MCF 10A (cell line): ENCODE measurements around the gene ADAP1. TPM values are rescaled to one million over a fixed set of nuclear protein-coding genes. Genes with fewer than 3 reads are reported as not detected.

Experiments used
- BruUV-seq: library from RNA; stranded (reverse); fragments of 400-500 nt; replicated peaks from 2 replicates; lab custom pipeline; 2021; lab: Mats Ljungman, UMichigan
- CTCF ChIA-PET: fragments of 300-600 bp; sonication (Branson Sonifier 250); formaldehyde crosslinking; extraction: SDS; loops from one replicate; lab custom pipeline; 2021; ENCODE audit warnings: antibody characterized with exemption, inconsistent platforms; lab: Yijun Ruan, JAX
- POLR2A ChIA-PET: fragments of 300-600, 350-650 bp; sonication (Branson Sonifier 250); formaldehyde crosslinking; extraction: SDS; loops from one replicate; lab custom pipeline; 2020; ENCODE audit warnings: antibody characterized with exemption, inconsistent platforms; lab: Yijun Ruan, JAX
- DNase-seq: peaks from one replicate; pipeline ENCODE4 v3.0.0-alpha.2; 2018; ENCODE audit not compliant: unreplicated experiment
- H3K27ac Mint-ChIP-seq: one replicate; pipeline ENCODE4 v1.8.0; 2022; ENCODE audit warnings: mild to moderate bottlenecking, low read depth, mixed read lengths; ENCODE audit not compliant: unreplicated experiment
- H3K27me3 Mint-ChIP-seq: one replicate; pipeline ENCODE4 v1.8.0; 2022; ENCODE audit warnings: mixed read lengths; ENCODE audit not compliant: insufficient read depth, unreplicated experiment
- H3K36me3 Mint-ChIP-seq: one replicate; pipeline ENCODE4 v1.8.0; 2022; ENCODE audit warnings: mild to moderate bottlenecking, moderate library complexity, mixed read lengths; ENCODE audit not compliant: insufficient read depth, unreplicated experiment
- H3K4me1 Mint-ChIP-seq: one replicate; pipeline ENCODE4 v1.8.0; 2022; ENCODE audit warnings: mixed read lengths; ENCODE audit not compliant: insufficient read depth, unreplicated experiment
- H3K4me3 Mint-ChIP-seq: one replicate; pipeline ENCODE4 v1.8.0; 2022; ENCODE audit warnings: mild to moderate bottlenecking, moderate library complexity, mixed read lengths; ENCODE audit not compliant: unreplicated experiment
- H3K9me3 Mint-ChIP-seq: one replicate; pipeline ENCODE4 v1.8.0; 2022; ENCODE audit warnings: mixed read lengths; ENCODE audit not compliant: unreplicated experiment
- CTCF ChIP-seq: fragments of 200-600 bp; IDR thresholded peaks from one replicate; pipeline ENCODE4 v1.8.0; 2022; ENCODE audit warnings: antibody characterized with exemption, mild to moderate bottlenecking; ENCODE audit not compliant: unreplicated experiment
- intact Hi-C: fragments of 100-400 bp; cut with micrococcal nuclease; formaldehyde crosslinking; loops from 2 replicates; pipeline ENCODE4 v1.14.1; 2022
- total RNA-seq: library from RNA; stranded (reverse); gene quantifications from 2 replicates; pipeline ENCODE4 v1.2.3, GENCODE V29; 2022

The ADAP1 gene
- total RNA-seq, 1 experiment from 2014 or later: 7.0 TPM

- DNase-seq: no peak
- peaks cover 17% of the 10 kb centered on the region for H3K36me3 Mint-ChIP-seq
- intact Hi-C loops: no loop called here
- BruUV-seq: no TSS peak
- TF ChIP-seq CTCF: no peak
- CTCF ChIA-PET: interaction anchor here (0.6 to 1.0 kb wide), 7 partner anchors 34 to 482 kb away, joined by 3 read pairs; no protein-coding TSS in a partner anchor
- no peaks in the 10 kb centered on the region for H3K4me1 Mint-ChIP-seq
- no peaks in the 10 kb centered on the region for H3K9me3 Mint-ChIP-seq
- no peak overlapping the region for H3K27ac Mint-ChIP-seq
- peak overlapping the region; percentile 57 for H3K4me3 Mint-ChIP-seq
- no peaks in the 10 kb centered on the region for H3K27me3 Mint-ChIP-seq
- POLR2A ChIA-PET: interaction anchor here (0.6 to 0.8 kb wide), 3 partner anchors 10 to 180 kb away, joined by 3 to 4 read pairs (median 3); no protein-coding TSS in a partner anchor
These were observed 1.6 kb upstream of the ADAP1 start for GRCh38 chr7:956031-956430.

- TF ChIP-seq CTCF: no peak
- H3K4me1 Mint-ChIP-seq: no peaks in the 10 kb centered on the region
- intact Hi-C loops: loop anchor here (2.0 kb wide), 1 partner anchor 45 kb away; no protein-coding TSS in a partner anchor
- peak; percentile 54 for DNase-seq
- H3K36me3 Mint-ChIP-seq: peaks cover 11% of the 10 kb centered on the region
- ChIA-PET POLR2A (interaction anchor here (0.6 to 2.2 kb wide), 5 partner anchors 9 to 41 kb away, joined by 3 to 11 read pairs (median 4); partner anchors contain the start of gene COX19), CTCF (interaction anchor here (0.7 kb wide), 1 partner anchor 62 kb away, joined by 3 read pairs; no protein-coding TSS in a partner anchor)
- H3K4me3 Mint-ChIP-seq: peak overlapping the region; percentile 39
- no peaks in the 10 kb centered on the region for H3K9me3 Mint-ChIP-seq
- no peaks in the 10 kb centered on the region for H3K27me3 Mint-ChIP-seq
- no peak overlapping the region for H3K27ac Mint-ChIP-seq
- BruUV-seq: no TSS peak
These were observed 743 bp downstream of the ADAP1 start for GRCh38 chr7:953547-954327.

- no peaks in the 10 kb centered on the region for H3K9me3 Mint-ChIP-seq
- peaks cover 11% of the 10 kb centered on the region for H3K36me3 Mint-ChIP-seq
- no peak overlapping the region for H3K27ac Mint-ChIP-seq
- intact Hi-C loops: no loop called here
- POLR2A ChIA-PET: interaction anchor here (0.6 to 2.2 kb wide), 6 partner anchors 8 to 40 kb away, joined by 3 to 11 read pairs (median 4); partner anchors contain the start of gene COX19
- no peaks in the 10 kb centered on the region for H3K27me3 Mint-ChIP-seq
- no peak for TF ChIP-seq CTCF
- no peak for DNase-seq
- no TSS peak for BruUV-seq
- no peak overlapping the region for H3K4me3 Mint-ChIP-seq
- CTCF ChIA-PET: interaction anchor here (0.6 to 1.2 kb wide), 2 partner anchors 45 to 186 kb away, joined by 3 to 4 read pairs; no protein-coding TSS in a partner anchor
- H3K4me1 Mint-ChIP-seq: no peaks in the 10 kb centered on the region
These were observed 1.7 kb downstream of the ADAP1 start for GRCh38 chr7:952548-953441.
